GM21381 (cell line): ENCODE measurements around the gene CARS2.
"Not testable (repeated sequence)": the region's sequence is repeated elsewhere in the genome, so short reads cannot be mapped to it uniquely, and the experiment has no call there.

Source experiments
- ATAC-seq: cut with Tn5 transposase; IDR thresholded peaks from one replicate; pipeline ENCODE4 v1.9.1; 2021; ENCODE audit warnings: mild to moderate bottlenecking, moderate library complexity; ENCODE audit not compliant: unreplicated experiment

CARS2 gene

GRCh38 chr13:110712081-110712848 is 6.3 kb upstream of the CARS2 start:
- ATAC-seq = peak; percentile 32

DNA sequence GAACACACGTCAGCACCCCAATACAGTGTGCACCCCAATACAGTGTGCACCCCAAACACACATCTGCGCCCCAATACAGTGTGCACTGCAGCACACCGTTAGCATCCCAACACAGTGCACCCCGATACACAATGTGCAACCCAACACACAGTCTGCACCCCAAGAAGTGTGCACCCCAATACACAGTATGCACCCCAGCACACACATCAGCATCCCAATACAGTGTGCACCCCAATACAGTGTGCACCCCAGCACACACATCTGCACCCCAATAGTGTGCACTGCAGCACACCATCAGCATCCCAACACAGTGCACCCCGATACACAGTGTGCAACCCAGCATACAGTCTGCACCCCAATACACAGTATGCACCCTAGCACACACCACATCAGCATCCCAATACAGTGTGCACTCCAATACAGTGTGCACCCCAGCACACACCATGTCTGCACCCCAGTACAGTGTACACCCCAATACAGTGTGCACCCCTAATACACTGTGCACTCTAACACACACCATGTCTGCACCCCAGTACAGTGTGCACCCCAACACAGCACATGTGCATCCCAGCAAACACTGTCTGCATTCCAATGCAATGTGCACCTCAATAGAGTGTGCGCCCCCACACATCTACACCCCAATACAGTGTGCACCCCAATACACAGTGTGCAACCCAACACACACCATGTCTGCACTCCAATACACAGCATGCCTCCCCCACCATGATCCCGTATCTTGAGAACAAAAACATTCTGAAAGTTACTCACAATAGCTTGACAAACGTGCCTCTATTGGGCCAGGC is 855 bp upstream of the CARS2 start:
- peak; percentile 0 for ATAC-seq

DNA sequence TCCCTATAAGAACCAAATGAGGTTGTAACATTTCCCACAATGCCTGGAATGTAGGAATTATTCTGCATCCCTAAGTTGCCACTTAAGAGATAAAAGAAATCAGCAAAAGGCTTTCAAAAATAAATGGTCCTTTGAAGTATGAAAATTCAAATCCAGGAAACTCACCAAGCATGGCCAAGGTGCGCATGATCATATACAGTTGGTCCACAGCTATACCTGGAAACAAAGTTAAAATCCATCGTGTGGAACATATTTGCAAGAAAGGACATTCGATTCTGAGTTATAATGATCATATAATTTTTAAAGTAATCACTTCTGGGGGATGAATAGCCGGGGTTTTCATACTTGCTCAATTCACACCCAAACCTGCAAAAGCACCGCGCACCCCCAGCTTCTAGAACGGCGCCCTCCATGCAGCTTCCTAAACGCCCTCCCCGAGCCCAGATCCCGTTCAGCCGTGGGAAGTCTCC is 525 bp downstream of the CARS2 start:
- no peak for ATAC-seq

GRCh38 chr13:110702591-110703526 is 3.1 kb downstream of the CARS2 start:
- ATAC-seq = no peak

DNA sequence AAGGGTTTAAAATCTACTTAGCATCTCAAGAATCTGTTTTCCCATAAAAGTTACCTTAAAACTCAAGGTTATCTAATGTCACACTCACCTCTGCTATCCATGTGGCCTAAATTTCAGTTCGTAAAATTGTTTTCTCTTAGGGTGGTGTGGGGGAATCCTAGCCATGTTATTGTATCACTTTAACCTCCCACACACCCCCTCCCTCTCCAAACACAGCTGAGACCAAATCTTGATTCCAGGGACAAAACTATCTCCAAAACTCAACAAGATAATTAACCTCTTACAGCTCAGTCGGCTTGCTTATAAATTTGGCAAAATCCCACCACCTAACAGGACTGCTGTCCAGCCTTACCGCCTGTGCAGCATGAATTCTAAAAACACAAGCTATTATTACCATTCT is 3.8 kb downstream of the CARS2 start:
- ATAC-seq = no peak

- ATAC-seq = not testable (repeated sequence)
These were observed 4.9 kb downstream of the CARS2 start for GRCh38 chr13:110701061-110701460.

- ATAC-seq = no peak
These were observed 5.3 kb downstream of the CARS2 start for GRCh38 chr13:110700641-110701040.

DNA sequence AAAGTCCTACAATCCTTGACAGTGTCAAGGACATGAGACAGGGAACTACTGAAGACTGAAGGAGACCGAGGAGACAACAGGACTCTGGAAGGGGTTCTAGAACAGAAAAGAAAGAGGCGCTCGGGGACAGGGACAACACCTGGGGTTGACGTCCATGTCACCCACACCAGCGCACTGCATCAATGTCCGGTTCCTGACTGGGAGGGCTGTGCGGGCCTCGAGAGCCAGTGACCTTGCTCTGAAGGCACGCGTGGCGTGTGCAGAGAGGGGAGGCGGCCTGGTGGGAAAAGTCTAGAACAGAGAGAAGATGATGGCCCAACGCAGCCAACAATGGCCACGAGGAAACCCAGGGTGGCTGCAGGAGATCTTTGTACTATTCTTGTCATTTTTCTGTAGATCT is 5.7 kb downstream of the CARS2 start:
- ATAC-seq = no peak

GRCh38 chr13:110699148-110700145 is 6.5 kb downstream of the CARS2 start:
- ATAC-seq = no peak

- ATAC-seq = peak; percentile 69
These were observed 7.2 kb downstream of the CARS2 start for GRCh38 chr13:110698689-110699088.

- ATAC-seq = no peak
These were observed 8.1 kb downstream of the CARS2 start for GRCh38 chr13:110697842-110698241.

DNA sequence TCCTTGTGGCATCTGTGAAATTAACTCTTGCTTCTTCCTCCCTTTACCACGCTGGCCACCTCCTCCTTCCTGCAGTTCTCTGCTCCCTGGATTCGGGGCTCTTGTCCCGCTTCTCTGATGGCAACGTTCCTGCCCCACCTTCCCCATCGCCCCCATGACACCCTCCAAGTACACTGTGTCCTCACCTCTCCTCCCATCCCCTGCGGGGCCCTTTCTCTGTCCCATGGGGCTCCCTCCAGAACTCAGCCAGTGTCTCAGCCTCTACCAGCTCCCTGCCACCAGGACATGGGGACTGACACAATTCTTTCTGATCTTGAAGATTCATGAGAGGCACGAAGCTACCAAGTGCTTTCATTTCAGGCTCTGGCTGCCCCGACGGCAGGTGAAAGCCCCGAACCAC is 9.1 kb downstream of the CARS2 start:
- no peak for ATAC-seq

DNA sequence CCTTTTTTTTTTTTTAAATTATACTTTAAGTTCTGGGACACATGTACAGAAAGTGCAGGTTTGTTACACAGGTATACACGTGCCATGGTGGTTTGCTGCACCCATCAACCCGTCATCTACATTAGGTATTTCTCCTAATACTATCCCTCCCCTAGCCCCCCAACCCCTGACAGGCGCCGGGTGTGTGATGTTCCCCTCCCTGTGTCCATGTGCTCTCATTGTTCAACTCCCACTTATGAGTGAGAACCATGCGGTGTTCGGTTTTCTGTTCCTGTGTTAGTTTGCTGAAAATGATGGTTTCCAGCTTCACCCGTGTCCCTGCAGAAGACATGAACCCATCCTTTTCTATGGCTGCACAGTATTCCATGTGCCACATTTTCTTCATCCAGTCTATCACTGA is 10.1 kb downstream of the CARS2 start:
- ATAC-seq = not testable (repeated sequence)

DNA sequence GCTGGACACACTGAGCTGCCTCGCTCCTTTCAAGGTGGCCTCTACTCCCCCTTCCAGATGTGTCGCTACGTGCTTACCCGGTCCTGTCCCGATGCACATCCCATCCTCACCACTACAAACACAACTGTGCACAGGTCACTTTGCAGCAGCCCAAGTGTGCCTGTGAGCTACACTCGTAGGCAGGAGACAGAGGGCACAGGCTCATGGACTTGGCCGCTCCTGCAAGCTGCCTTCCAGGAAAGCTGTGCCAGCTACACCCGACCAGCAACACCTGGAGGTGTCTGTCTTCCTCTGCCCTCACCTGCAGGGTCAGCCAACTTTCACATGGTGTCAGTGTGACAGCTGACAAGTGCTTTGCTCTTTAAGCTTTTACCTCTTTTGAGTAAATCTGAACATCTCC is 15.4 kb downstream of the CARS2 start:
- no peak for ATAC-seq

DNA sequence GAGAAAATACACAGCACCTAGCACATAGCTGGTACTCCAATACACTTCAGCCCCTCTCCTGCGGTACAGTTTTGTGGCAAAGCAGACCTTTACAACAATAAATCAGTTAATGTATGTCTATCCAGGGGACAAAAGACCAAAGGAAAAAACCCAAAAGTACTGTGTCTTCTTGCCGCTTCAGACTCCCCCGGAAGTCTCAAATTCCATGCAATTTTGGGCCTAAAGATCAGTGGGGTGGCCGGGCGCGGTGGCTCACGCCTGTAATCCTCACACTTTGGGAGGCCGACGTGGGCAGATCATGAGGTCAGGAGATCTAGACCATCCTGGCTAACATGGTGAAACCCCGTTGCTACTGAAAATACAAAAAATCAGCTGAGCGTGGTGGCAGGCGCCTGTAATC is 16.2 kb downstream of the CARS2 start:
- ATAC-seq = no peak

DNA sequence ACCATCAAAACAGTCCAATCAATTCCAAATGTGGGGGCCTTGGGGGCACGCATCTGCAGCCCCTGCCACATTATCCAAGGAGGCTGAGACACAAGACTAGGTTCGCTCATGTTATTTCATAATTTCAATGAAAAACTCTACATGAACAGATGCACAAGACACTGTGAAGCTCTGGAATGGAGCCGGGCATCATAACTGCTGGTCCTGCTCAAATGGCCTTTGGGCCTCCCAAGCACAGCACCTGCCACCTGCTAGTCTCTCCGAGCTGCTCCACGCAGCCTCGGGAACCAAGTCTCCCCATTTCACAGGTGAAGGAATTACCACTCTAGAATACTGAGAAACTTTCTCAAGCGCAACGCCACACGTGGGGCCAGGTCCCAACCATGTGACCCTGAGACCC is 16.9 kb downstream of the CARS2 start:
- no peak for ATAC-seq

DNA sequence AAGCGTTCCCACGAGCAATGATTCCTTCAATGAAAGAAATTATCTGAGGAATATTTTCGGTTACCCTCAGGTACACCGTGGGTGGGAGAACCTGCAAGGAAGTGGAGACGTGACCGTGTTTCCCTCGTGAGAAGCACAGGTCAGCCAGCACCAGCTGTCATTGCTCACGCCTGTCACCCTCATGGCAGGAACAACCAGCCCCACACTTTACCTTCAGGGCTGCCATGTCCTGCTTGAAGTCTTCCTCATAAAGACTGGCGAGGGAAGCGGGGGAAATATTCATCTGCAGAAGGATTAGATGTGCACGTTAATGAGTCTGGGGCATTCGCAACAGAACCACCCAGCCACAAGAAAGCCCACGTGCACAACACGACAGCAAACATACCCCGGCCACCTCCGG is 18.2 kb downstream of the CARS2 start:
- no peak for ATAC-seq

GRCh38 chr13:110685305-110686020 is 20.5 kb downstream of the CARS2 start:
- ATAC-seq = no peak

- ATAC-seq = no peak
These were observed 21.4 kb downstream of the CARS2 start for GRCh38 chr13:110684388-110685056.
